GM21390 (cell line): ENCODE measurements around the gene RASGRF1.

Experiments used
- ATAC-seq: cut with Tn5 transposase; IDR thresholded peaks from one replicate; pipeline ENCODE4 v1.9.1; 2021; ENCODE audit not compliant: unreplicated experiment

The RASGRF1 gene

GRCh38 chr15:79067072-79067833 is 23.3 kb downstream of the RASGRF1 start:
- ATAC-seq = no peak

- no peak for ATAC-seq
Observed at GRCh38 chr15:79066391-79067071, 24.0 kb downstream of the RASGRF1 start.

DNA sequence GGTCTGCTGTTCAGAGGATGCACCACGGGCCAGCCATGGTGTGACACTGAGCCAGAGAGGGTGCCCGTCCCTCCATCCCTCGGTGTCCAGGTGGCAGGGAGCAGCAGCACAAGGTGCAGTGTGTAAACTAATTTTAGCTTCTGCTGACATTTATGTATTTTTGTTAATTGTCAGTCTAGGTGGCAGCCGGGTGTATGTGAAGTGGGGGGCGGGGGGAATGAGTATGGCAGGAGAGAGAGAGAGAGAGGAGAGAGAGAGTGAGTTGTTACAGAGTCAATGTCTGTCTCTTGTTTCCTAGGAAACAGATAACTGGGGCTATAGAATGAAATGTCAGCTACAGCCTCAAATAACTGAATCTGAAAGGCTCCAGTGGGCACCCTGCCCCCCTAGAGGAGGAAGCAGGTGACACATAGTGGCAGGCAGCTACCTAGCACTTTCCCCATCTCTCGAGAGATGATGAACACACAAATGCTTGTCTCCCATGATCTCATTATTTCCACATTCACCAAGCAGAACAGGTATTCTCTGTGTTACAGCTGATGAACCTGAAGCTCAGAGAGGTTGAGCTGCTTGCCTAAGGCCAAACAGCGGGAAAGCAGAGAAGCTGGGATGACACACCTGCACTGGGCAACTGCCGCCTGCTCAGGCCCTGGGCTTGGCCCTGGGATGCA is 24.7 kb downstream of the RASGRF1 start:
- no peak for ATAC-seq

DNA sequence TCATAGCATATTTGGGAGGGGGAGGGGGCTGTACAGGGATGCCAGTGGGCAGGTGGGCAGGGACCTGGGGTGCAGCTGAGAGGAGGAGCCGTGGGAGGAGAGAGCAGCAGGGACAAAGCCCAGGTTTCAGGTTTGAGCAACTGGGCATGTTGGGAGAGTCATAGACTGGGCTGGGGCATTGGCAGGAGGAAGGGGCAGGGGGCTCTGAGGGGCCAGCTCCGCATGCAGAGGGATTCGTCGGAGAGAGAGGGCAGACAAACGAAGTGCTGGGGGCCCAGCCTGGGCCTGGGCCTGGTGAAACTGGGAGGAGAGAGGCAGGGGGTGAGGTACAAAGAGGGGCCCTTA is 25.2 kb downstream of the RASGRF1 start:
- no peak for ATAC-seq

DNA sequence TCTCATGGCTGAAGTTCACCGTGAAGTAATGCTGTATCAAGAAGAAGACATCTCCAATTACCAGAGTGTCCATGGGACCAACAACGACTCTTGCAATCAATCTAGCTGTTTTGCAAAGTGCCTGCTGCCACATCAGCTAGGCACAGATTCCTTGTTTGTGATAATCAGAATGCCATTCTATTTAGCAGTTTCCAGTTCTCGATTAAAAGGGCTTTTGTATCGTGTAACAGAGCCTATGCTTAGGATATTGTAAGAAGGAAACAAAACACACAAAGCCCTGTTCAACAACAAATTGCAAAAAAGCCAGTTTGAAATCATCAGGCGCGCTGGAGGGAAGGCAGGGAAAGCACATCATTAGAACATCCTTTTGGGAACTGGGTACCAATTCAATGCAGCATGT is 26.1 kb downstream of the RASGRF1 start:
- no peak for ATAC-seq

DNA sequence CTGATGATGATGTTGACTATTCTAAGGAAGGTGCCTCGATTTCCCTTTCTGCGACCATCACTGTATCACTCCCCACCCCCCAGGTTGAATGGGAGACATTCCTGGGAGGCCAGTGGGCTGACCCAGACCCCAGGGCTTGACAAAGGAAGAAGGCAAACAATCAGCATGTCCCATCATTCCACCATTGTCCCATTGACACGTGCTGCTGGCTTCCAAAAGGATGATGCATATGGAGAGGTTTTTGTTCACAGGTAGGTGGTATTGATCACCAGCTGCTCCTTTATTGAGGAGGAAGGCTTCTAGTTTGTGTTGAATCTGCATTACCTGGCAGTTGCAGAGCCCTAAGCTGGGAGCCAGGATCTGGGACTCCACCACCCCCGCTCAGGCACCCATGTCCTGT is 30.4 kb downstream of the RASGRF1 start:
- ATAC-seq = no peak

DNA sequence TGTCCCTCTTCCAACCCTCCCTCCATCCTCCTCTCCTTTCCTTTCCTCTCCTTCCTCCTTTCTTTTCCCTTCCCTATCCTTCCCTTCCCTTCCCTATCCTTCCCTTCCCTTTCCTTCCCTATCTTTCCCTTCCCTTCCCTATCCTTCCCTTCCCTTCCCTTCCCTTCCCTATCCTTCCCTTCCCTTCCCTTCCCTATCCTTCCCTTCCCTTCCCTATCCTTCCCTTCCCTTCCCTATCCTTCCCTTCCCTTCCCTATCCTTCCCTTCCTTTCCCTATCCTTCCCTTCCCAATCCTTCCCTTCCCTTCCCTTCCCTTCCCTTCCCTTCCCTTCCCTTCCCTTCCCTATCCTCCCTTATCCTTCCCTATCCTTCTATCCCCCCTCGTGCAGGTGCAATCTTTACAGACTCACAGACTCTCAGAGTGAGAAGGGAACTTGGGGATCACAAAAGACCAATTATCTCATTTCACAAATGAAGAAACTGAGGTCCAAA is 31.5 kb downstream of the RASGRF1 start:
- no peak for ATAC-seq

- no peak for ATAC-seq
Observed at GRCh38 chr15:79058260-79058850, 32.2 kb downstream of the RASGRF1 start.

DNA sequence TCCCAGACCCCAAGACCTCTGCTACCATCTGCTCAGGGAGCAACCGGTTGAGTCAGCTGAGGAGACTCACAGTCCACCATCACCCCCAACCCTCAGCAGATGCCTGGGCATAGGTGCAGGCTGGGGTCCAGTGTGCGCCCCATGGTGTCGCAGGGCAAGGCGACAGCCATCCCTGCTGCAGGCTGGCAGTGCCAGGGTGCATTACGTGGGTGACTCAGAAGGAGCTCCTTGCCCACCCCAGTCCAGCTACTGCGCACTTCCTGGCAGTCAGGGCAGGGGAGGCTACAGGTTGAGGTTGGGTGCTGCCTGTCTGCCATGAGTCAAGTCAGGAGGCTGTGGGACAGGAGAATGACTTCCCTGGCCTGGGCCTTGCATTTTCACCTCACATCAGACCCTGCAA is 33.5 kb downstream of the RASGRF1 start:
- ATAC-seq = no peak

GRCh38 chr15:79054350-79054749 is 36.2 kb downstream of the RASGRF1 start:
- ATAC-seq = no peak

GRCh38 chr15:79053894-79054293 is 36.7 kb downstream of the RASGRF1 start:
- ATAC-seq = no peak

GRCh38 chr15:79051941-79052731 is 38.4 kb downstream of the RASGRF1 start:
- no peak for ATAC-seq

GRCh38 chr15:79051029-79051428 is 39.6 kb downstream of the RASGRF1 start:
- no peak for ATAC-seq

- ATAC-seq = no peak
Observed at GRCh38 chr15:79050341-79050740, 40.2 kb downstream of the RASGRF1 start.

DNA sequence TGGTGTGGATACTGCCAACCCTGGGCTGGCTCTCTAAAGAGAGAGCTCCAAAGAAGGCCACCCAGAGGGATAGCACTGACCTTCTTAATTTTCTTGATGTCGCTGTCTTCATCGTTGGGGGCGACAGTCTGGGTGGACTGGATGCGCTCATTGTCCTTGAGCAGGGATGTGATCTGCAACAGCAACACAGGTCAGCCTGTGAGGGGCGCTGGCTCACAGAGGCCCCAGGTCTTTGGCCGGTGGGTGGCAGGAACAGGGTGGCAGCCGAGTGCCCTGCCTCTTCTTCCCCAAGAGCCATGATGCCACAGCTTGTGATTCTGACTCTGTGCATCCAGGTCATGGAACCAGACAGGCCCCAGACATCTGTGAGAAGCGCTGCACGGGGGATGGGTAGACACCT is 41.2 kb downstream of the RASGRF1 start:
- no peak for ATAC-seq

GRCh38 chr15:79047676-79048439 is 42.7 kb downstream of the RASGRF1 start:
- ATAC-seq = no peak

- ATAC-seq = no peak
Observed at GRCh38 chr15:79046691-79047404, 43.7 kb downstream of the RASGRF1 start.

GRCh38 chr15:79045041-79045440 is 45.5 kb downstream of the RASGRF1 start:
- no peak for ATAC-seq

DNA sequence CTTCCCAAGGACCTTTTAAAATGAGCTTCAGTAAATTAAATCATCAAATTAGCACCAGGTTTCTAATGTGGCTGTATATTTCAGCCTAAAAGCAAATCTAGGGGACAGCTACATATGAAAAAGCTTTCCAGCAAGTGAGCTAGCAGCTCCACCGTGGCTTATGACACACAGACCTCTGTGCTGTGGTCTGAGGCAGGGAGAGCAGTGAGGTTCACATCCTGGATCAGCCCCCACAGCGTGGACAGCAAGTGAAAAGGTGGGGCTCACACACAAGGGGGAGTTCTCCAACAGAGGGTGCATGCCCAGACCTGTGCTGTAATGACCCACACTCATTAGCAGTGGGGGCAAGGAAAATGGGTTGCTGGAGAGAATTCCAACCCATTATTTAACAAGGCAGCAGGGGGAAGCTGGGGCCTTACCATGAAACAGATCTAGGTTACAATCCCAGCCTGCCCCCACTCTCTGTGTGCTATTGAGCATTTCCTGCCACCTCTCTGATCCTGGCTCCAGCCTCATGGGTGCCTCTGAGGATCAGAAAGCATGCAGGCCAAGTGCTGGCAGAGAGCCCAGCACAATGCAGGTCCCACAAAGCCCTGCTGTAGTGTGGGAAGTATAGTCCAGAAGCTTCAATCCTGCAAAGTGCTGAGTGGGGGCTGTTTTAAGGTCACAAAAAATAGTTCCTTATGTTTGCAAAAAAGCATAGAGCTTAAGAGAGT is 48.2 kb downstream of the RASGRF1 start:
- ATAC-seq = no peak
